ENCODE measurements around the gene PAK4.

PAK4 gene

GRCh38 chr19:39155114-39155700, 29.6 kb downstream of the PAK4 start:
- Histone ChIP-seq H3K36me3 (ENCODE audit: control insufficient read depth, low read depth, low read length) (peaks cover 4% of the 10 kb centered on the region), H3K27ac (ENCODE audit: low read length) (no peak overlapping the region), H3K27me3 (ENCODE audit: control insufficient read depth, insufficient read depth, low read length) (no peaks in the 10 kb centered on the region), H3K4me3 (ENCODE audit: low read length) (no peak overlapping the region), H3K9ac (ENCODE audit: low read length) (no peak overlapping the region), H3K9me3 (ENCODE audit: control insufficient read depth, low read depth, low read length) (no peaks in the 10 kb centered on the region), H3K4me1 (ENCODE audit: control insufficient read depth, low read depth, low read length) (peaks cover 19% of the 10 kb centered on the region)

DNA sequence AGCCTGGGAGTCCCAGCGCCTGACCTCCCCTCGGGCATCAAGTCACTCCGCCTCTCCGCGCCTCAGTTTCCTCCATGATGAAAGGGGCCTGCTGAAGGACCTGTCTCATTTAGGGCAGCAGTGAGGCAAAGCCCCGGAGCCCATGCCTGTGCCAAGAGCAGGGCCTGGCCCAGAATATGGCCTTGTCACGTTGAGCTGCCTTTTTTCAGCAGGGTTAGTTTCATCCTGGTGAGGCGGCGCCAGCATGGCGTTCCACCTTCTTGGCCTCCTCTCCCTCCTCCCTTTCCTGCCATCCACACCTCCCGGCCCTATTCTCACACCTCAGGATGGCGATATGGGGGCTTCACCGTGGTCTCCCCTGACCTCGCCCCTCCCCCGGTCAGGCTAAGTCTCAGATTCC, 30.2 kb downstream of the PAK4 start:
- H3K4me3 ChIP-seq (ENCODE audit: low read length), result no peak overlapping the region
- peaks cover 19% of the 10 kb centered on the region for H3K4me1 ChIP-seq (ENCODE audit: control insufficient read depth, low read depth, low read length)
- H3K9me3 ChIP-seq (ENCODE audit: control insufficient read depth, low read depth, low read length), result no peaks in the 10 kb centered on the region
- H3K27me3 ChIP-seq (ENCODE audit: control insufficient read depth, insufficient read depth, low read length), result no peaks in the 10 kb centered on the region
- peaks cover 4% of the 10 kb centered on the region for H3K36me3 ChIP-seq (ENCODE audit: control insufficient read depth, low read depth, low read length)
- H3K9ac ChIP-seq (ENCODE audit: low read length), result no peak overlapping the region
- H3K27ac ChIP-seq (ENCODE audit: low read length), result no peak overlapping the region

- Histone ChIP-seq H3K9ac (ENCODE audit: low read length) (no peak overlapping the region), H3K27ac (ENCODE audit: low read length) (no peak overlapping the region), H3K9me3 (ENCODE audit: control insufficient read depth, low read depth, low read length) (no peaks in the 10 kb centered on the region), H3K27me3 (ENCODE audit: control insufficient read depth, insufficient read depth, low read length) (no peaks in the 10 kb centered on the region), H3K36me3 (ENCODE audit: control insufficient read depth, low read depth, low read length) (peaks cover 4% of the 10 kb centered on the region), H3K4me3 (ENCODE audit: low read length) (no peak overlapping the region), H3K4me1 (ENCODE audit: control insufficient read depth, low read depth, low read length) (peaks cover 19% of the 10 kb centered on the region)
Measured at GRCh38 chr19:39156326-39157230, 31.0 kb downstream of the PAK4 start.

- Histone ChIP-seq H3K4me1 (ENCODE audit: control insufficient read depth, low read depth, low read length) (peaks cover 19% of the 10 kb centered on the region), H3K9me3 (ENCODE audit: control insufficient read depth, low read depth, low read length) (no peaks in the 10 kb centered on the region), H3K27ac (ENCODE audit: low read length) (no peak overlapping the region), H3K4me3 (ENCODE audit: low read length) (no peak overlapping the region), H3K36me3 (ENCODE audit: control insufficient read depth, low read depth, low read length) (peaks cover 4% of the 10 kb centered on the region), H3K27me3 (ENCODE audit: control insufficient read depth, insufficient read depth, low read length) (no peaks in the 10 kb centered on the region), H3K9ac (ENCODE audit: low read length) (no peak overlapping the region)
Measured at GRCh38 chr19:39157275-39157996, 31.9 kb downstream of the PAK4 start.

GRCh38 chr19:39157997-39158389, 32.4 kb downstream of the PAK4 start:
- no peak overlapping the region for H3K27ac ChIP-seq (ENCODE audit: low read length)
- H3K9me3 ChIP-seq (ENCODE audit: control insufficient read depth, low read depth, low read length), result no peaks in the 10 kb centered on the region
- peaks cover 4% of the 10 kb centered on the region for H3K36me3 ChIP-seq (ENCODE audit: control insufficient read depth, low read depth, low read length)
- H3K4me1 ChIP-seq (ENCODE audit: control insufficient read depth, low read depth, low read length), result peaks cover 19% of the 10 kb centered on the region
- no peak overlapping the region for H3K9ac ChIP-seq (ENCODE audit: low read length)
- H3K27me3 ChIP-seq (ENCODE audit: control insufficient read depth, insufficient read depth, low read length), result no peaks in the 10 kb centered on the region
- H3K4me3 ChIP-seq (ENCODE audit: low read length), result no peak overlapping the region

DNA sequence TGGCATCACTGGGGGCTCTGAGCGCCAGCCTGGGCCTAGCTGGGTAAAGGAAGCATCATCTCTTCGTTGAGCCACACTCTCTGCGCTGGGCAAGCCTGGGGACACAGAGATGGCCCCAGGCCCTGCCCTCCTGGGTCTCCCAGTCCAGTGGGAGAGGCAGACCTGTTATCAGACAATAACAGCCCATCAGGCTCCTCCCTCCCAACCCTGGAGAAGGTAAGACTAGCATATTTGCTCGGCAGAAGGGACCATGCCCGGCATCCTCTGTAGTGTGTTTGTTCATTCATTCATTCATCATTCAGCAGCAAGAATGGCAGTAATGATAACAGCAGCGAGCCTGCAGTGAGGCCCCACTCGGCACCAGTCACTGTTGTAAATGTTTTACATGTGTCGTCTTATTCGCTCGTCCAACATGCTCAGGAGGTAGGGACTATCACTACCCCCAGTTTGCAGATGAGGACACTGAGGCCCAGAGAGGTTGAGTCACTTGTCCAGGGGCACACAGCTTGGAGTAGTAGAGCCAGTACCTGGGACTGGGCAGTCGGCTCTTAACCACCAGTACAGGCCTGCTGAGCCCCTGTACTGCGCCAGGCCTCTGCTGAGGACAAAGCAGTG, 33.2 kb downstream of the PAK4 start:
- Histone ChIP-seq H3K36me3 (ENCODE audit: control insufficient read depth, low read depth, low read length) (peaks cover 4% of the 10 kb centered on the region), H3K4me1 (ENCODE audit: control insufficient read depth, low read depth, low read length) (peaks cover 19% of the 10 kb centered on the region), H3K9ac (ENCODE audit: low read length) (no peak overlapping the region), H3K27me3 (ENCODE audit: control insufficient read depth, insufficient read depth, low read length) (no peaks in the 10 kb centered on the region), H3K27ac (ENCODE audit: low read length) (no peak overlapping the region), H3K9me3 (ENCODE audit: control insufficient read depth, low read depth, low read length) (no peaks in the 10 kb centered on the region), H3K4me3 (ENCODE audit: low read length) (no peak overlapping the region)

- H3K27me3 ChIP-seq (ENCODE audit: control insufficient read depth, insufficient read depth, low read length), result no peaks in the 10 kb centered on the region
- H3K4me1 ChIP-seq (ENCODE audit: control insufficient read depth, low read depth, low read length), result peaks cover 3% of the 10 kb centered on the region
- H3K9ac ChIP-seq (ENCODE audit: low read length), result no peak overlapping the region
- H3K9me3 ChIP-seq (ENCODE audit: control insufficient read depth, low read depth, low read length), result no peaks in the 10 kb centered on the region
- peaks cover 4% of the 10 kb centered on the region for H3K36me3 ChIP-seq (ENCODE audit: control insufficient read depth, low read depth, low read length)
- H3K27ac ChIP-seq (ENCODE audit: low read length), result no peak overlapping the region
- H3K4me3 ChIP-seq (ENCODE audit: low read length), result no peak overlapping the region
Measured at GRCh38 chr19:39160523-39160861, 34.9 kb downstream of the PAK4 start.

DNA sequence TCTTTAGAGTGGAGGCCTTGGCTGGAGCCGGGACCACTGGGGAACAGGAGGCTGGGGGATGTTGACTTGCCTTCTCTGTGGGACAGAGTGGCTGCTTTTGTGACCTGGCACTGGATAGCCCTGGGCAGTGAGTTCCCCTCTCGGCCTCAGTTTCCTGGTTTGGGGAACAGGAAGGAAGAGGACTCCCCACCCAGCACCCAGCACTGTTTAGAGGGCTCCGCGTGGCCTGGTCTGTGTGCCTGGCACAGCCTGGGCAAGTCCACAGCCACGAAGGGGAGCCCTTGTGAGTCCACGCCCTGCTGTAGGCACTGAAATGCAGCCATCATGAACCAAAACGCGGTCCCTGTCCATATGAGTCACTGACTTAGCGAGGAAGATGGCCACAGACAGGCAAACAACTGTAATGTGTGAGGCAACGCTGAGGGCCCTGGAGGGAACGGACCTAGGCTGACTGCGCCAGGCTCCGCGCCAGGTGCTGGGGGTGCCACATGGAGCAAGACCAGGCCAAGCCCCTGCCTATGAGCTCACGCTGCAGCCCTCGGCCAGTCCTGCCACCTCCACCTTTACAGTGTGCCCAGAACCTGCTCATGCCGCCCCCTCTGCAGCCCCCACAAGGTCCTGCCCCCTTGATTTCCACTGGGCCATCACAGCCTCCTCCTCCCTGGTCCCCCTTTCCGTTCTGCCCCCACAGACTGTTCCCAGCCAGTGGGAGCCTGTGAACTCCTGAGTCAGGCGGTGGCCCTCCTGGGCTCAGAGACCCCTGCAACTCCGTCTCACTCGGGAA, 35.5 kb downstream of the PAK4 start:
- Histone ChIP-seq H3K4me3 (ENCODE audit: low read length) (no peak overlapping the region), H3K4me1 (ENCODE audit: control insufficient read depth, low read depth, low read length) (no peaks in the 10 kb centered on the region), H3K9me3 (ENCODE audit: control insufficient read depth, low read depth, low read length) (no peaks in the 10 kb centered on the region), H3K9ac (ENCODE audit: low read length) (no peak overlapping the region), H3K27ac (ENCODE audit: low read length) (no peak overlapping the region), H3K36me3 (ENCODE audit: control insufficient read depth, low read depth, low read length) (peaks cover 4% of the 10 kb centered on the region), H3K27me3 (ENCODE audit: control insufficient read depth, insufficient read depth, low read length) (no peaks in the 10 kb centered on the region)

GRCh38 chr19:39162441-39163043, 37.0 kb downstream of the PAK4 start:
- Histone ChIP-seq H3K36me3 (ENCODE audit: control insufficient read depth, low read depth, low read length) (peaks cover 4% of the 10 kb centered on the region), H3K9me3 (ENCODE audit: control insufficient read depth, low read depth, low read length) (no peaks in the 10 kb centered on the region), H3K4me3 (ENCODE audit: low read length) (no peak overlapping the region), H3K4me1 (ENCODE audit: control insufficient read depth, low read depth, low read length) (peaks cover 9% of the 10 kb centered on the region), H3K27ac (ENCODE audit: low read length) (no peak overlapping the region), H3K9ac (ENCODE audit: low read length) (no peak overlapping the region), H3K27me3 (ENCODE audit: control insufficient read depth, insufficient read depth, low read length) (no peaks in the 10 kb centered on the region)

DNA sequence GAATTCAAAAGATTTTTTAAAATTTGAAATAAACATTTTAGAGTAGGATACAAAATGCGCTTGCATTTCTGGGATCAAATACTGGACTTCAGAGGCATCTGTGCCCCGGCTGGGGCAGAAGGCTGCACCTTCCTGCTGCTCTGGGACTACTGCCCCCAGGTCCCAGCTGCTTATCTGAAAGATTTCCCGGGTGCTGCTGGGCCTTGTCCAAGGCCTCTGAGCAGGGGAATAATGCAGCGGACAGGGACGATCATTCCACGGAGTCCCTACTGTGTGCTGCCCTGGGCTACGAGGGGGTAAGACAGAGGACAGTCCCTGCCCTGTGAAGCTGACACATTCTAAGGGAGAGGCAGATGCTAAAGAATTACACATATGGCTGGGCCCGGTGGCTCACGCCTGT, 38.0 kb downstream of the PAK4 start:
- no peak overlapping the region for H3K27ac ChIP-seq (ENCODE audit: low read length)
- H3K9me3 ChIP-seq (ENCODE audit: control insufficient read depth, low read depth, low read length), result no peaks in the 10 kb centered on the region
- peaks cover 18% of the 10 kb centered on the region for H3K4me1 ChIP-seq (ENCODE audit: control insufficient read depth, low read depth, low read length)
- peaks cover 4% of the 10 kb centered on the region for H3K36me3 ChIP-seq (ENCODE audit: control insufficient read depth, low read depth, low read length)
- H3K9ac ChIP-seq (ENCODE audit: low read length), result no peak overlapping the region
- H3K4me3 ChIP-seq (ENCODE audit: low read length), result no peak overlapping the region
- no peaks in the 10 kb centered on the region for H3K27me3 ChIP-seq (ENCODE audit: control insufficient read depth, insufficient read depth, low read length)
